ENCODE results near the gene PROC.

PROC gene

GRCh38 chr2:127387655-127388422 is 30.4 kb upstream of the PROC start, which contains the start of gene MAP3K2:
Gene MAP3K2 (minus strand): TSS chr2:127387975. CDS start chr2:127343129, 44,846 bp downstream.
- FAIRE-seq (no peak), DNase-seq (ENCODE audit: insufficient read length, low spot score) (peak; percentile 74)
- TF ChIP-seq CTCF (IDR thresholded peaks at IDR 0.05; ENCODE audit: insufficient read depth, missing control alignments), result no peak

- no peak for DNase-seq (ENCODE audit: insufficient read length, low spot score)
- FAIRE-seq, result no peak
- no peak for TF ChIP-seq CTCF (IDR thresholded peaks at IDR 0.05; ENCODE audit: insufficient read depth, missing control alignments)
Observed at GRCh38 chr2:127388423-127389164, 29.6 kb upstream of the PROC start.

- no peak for TF ChIP-seq CTCF (IDR thresholded peaks at IDR 0.05; ENCODE audit: insufficient read depth, missing control alignments)
- DNase-seq (ENCODE audit: insufficient read length, low spot score), result no peak
- no peak for FAIRE-seq
Observed at GRCh38 chr2:127389778-127390435, 28.3 kb upstream of the PROC start.

- no peak for FAIRE-seq
- no peak for TF ChIP-seq CTCF (IDR thresholded peaks at IDR 0.05; ENCODE audit: insufficient read depth, missing control alignments)
- DNase-seq (ENCODE audit: insufficient read length, low spot score), result no peak
Observed at GRCh38 chr2:127392133-127392827, 25.9 kb upstream of the PROC start.

- TF ChIP-seq CTCF (IDR thresholded peaks at IDR 0.05; ENCODE audit: insufficient read depth, missing control alignments), result no peak
- no peak for FAIRE-seq
Observed at GRCh38 chr2:127392828-127393578, 25.2 kb upstream of the PROC start.

GRCh38 chr2:127394492-127394891 is 23.7 kb upstream of the PROC start:
- FAIRE-seq, result no peak
- TF ChIP-seq CTCF (IDR thresholded peaks at IDR 0.05; ENCODE audit: insufficient read depth, missing control alignments), result no peak

More at GRCh38 chr2:127392828-127393578, 25.2 kb upstream of the PROC start:
- no peak for DNase-seq (ENCODE audit: insufficient read length, low spot score)

More at GRCh38 chr2:127394492-127394891, 23.7 kb upstream of the PROC start:
- DNase-seq (ENCODE audit: insufficient read length, low spot score), result no peak

Measured in D721Med (cell line).